ENCODE results near the gene SLC25A23. TPM values are rescaled to one million over a fixed set of nuclear protein-coding genes. Genes with fewer than 3 reads are reported as not detected.

The SLC25A23 gene
- total and polyA plus RNA-seq, 2 of the 8 experiments (the other 6 are each of a cell fraction or from before 2014, with no cell fraction given) = 18.0 to 48.1 TPM

GRCh38 chr19:6443986-6444385 lies 15.6 kb downstream of the SLC25A23 start:
- no peak overlapping the region for H2AFZ ChIP-seq (ENCODE audit: low read length)
- no peak overlapping the region for H2BK120ac ChIP-seq (replicated peaks; ENCODE audit: low read depth, low read length)
- H3K4me3 ChIP-seq (ENCODE audit: extremely low read depth in 1 of 4, insufficient read depth in 2 of 4, low read depth in 3 of 4, low read length in 4 of 4) = no peak overlapping the region
- no peak overlapping the region for H3K9ac ChIP-seq (replicated peaks in 1 of 4; ENCODE audit: extremely low read depth in 1 of 4, low read depth in 3 of 4, low read length in 3 of 4)
- H3K4ac ChIP-seq (replicated peaks; ENCODE audit: insufficient read length, low read depth, low read length) = no peak overlapping the region
- H3K9me3 ChIP-seq (ENCODE audit: insufficient read depth in 2 of 2, low read depth in 1 of 2, low read length in 1 of 2) = no peaks in the 10 kb centered on the region
- no peak overlapping the region for H3K14ac ChIP-seq (ENCODE audit: insufficient read length)
- H3K23me2 ChIP-seq (ENCODE audit: low read depth, low read length) = no peaks in the 10 kb centered on the region
- H2BK20ac ChIP-seq (ENCODE audit: low read length) = no peak overlapping the region
- no peaks in the 10 kb centered on the region for H3K4me1 ChIP-seq (replicated peaks in 1 of 4; ENCODE audit: control insufficient read depth in 3 of 4, insufficient read depth in 4 of 4, low read length in 3 of 4)
- H3K18ac ChIP-seq (ENCODE audit: extremely low read depth, low read length) = no peak overlapping the region
- no peak overlapping the region for H4K5ac ChIP-seq (ENCODE audit: insufficient read length, low read depth, low read length)
- WGBS, 2 experiments (ENCODE audit: extremely low coverage in 1 of 2, insufficient coverage in 1 of 2, insufficient read length in 1 of 2, insufficient replicate concordance in 2 of 2, low coverage in 1 of 2, low lambda C conversion rate in 2 of 2, missing lambda C conversion rate in 1 of 2) = 89% methylated on average over 13 of the region's 13 CpGs; no CpG with 5 or more reads in 1 of the 2 experiments
- no peak overlapping the region for H3K23ac ChIP-seq (ENCODE audit: insufficient read length)
- H3K79me1 ChIP-seq (ENCODE audit: low read depth, low read length) = no peaks in the 10 kb centered on the region
- H3K36me3 ChIP-seq (ENCODE audit: control insufficient read depth in 2 of 4, insufficient read depth in 4 of 4, low read length in 3 of 4) = no peaks in the 10 kb centered on the region
- H3K4me2 ChIP-seq (ENCODE audit: insufficient read depth in 1 of 2, low read depth in 2 of 2, low read length in 2 of 2) = no peak overlapping the region
- H2BK5ac ChIP-seq (ENCODE audit: low read depth, low read length) = no peak overlapping the region
- POLR2A ChIA-PET (ENCODE audit: partially characterized antibody) = interaction anchor here (0.6 to 2.1 kb wide), 2 partner anchors 8 to 9 kb away, joined by 3 to 4 read pairs; no protein-coding TSS in a partner anchor
- CTCF ChIA-PET (ENCODE audit: partially characterized antibody) = interaction anchor here (0.6 to 1.7 kb wide), 3 partner anchors 26 to 1624 kb away, joined by 3 to 4 read pairs (median 3); no protein-coding TSS in a partner anchor
- H2BK15ac ChIP-seq (ENCODE audit: low read length) = no peak overlapping the region
- no peak overlapping the region for H3K56ac ChIP-seq (replicated peaks; ENCODE audit: insufficient read length, low read depth, low read length)
- H2AK5ac ChIP-seq (ENCODE audit: low read depth, low read length) = no peak overlapping the region
- no peaks in the 10 kb centered on the region for H3K79me2 ChIP-seq (ENCODE audit: control insufficient read depth in 1 of 2, insufficient read depth in 2 of 2, low read length in 2 of 2)
- H3K27ac ChIP-seq (ENCODE audit: low read depth, low read length) = no peak overlapping the region
- no peak for FAIRE-seq
- no peaks in the 10 kb centered on the region for H3K27me3 ChIP-seq (replicated peaks in 1 of 4; ENCODE audit: control insufficient read depth in 3 of 4, extremely low read depth in 1 of 4, insufficient read depth in 3 of 4, low read length in 3 of 4)
- no peak overlapping the region for H2BK12ac ChIP-seq (ENCODE audit: low read depth, low read length)
- no peak overlapping the region for H4K8ac ChIP-seq (ENCODE audit: extremely low read depth, insufficient read depth, low read length)
- no peak overlapping the region for H4K91ac ChIP-seq (replicated peaks; ENCODE audit: insufficient read length, low read length)
- no peaks in the 10 kb centered on the region for H4K20me1 ChIP-seq (replicated peaks in 1 of 2; ENCODE audit: control insufficient read depth in 1 of 2, insufficient read depth in 2 of 2, low read length in 2 of 2)
- no peak for DNase-seq (ENCODE audit: low read depth in 1 of 2, low spot score in 2 of 2)
- TF ChIP-seq SIN3A (conservative IDR thresholded peaks at IDR 0.05 in 1 of 2, IDR thresholded peaks at IDR 0.05 in 1 of 2; ENCODE audit: low read depth in 1 of 2, low read length in 2 of 2) = no peak
- TF ChIP-seq CBX8 (IDR thresholded peaks at IDR 0.05; ENCODE audit: borderline replicate concordance, low read depth, low read length) = no peak
- TF ChIP-seq CHD2 (IDR thresholded peaks at IDR 0.05; ENCODE audit: low read length) = no peak
- no peak for TF ChIP-seq NANOG (IDR thresholded peaks at IDR 0.05; ENCODE audit: insufficient read depth, low read depth, low read length, poor library complexity, severe bottlenecking)
- no peak for TF ChIP-seq SP2 (IDR thresholded peaks at IDR 0.05; ENCODE audit: low read length)
- TF ChIP-seq JUN (IDR thresholded peaks at IDR 0.05; ENCODE audit: low read depth, low read length) = no peak
- TF ChIP-seq JUND (IDR thresholded peaks at IDR 0.05; ENCODE audit: low read length) = no peak
- TF ChIP-seq ATF2 (IDR thresholded peaks at IDR 0.05; ENCODE audit: low read length) = no peak
- TF ChIP-seq USF2 (IDR thresholded peaks at IDR 0.05; ENCODE audit: low read length) = no peak
- TF ChIP-seq NRF1 (IDR thresholded peaks at IDR 0.05; ENCODE audit: low read depth, low read length) = no peak
- TF ChIP-seq CTBP2 (IDR thresholded peaks at IDR 0.05; ENCODE audit: borderline replicate concordance, insufficient read depth, insufficient read length, low read length) = no peak
